ENCODE measurements around the gene WDR27. TPM values are rescaled to one million over a fixed set of nuclear protein-coding genes. Genes with fewer than 3 reads are reported as not detected.
"Not testable (repeated sequence)": the region's sequence is repeated elsewhere in the genome, so short reads cannot be mapped to it uniquely, and the experiment has no call there.

Gene WDR27
- total RNA-seq, 2 experiments from 2014 or later: 77.2 to 108 TPM

GRCh38 chr6:169441292-169441691 lies 260.5 kb downstream of the WDR27 start:
- Histone ChIP-seq H3K9me2 (ENCODE audit: insufficient read depth, low read length) (no peaks in the 10 kb centered on the region), H3K79me2 (ENCODE audit: insufficient read depth, low read depth, low read length) (no peaks in the 10 kb centered on the region), H3K27ac (ENCODE audit: low read depth, low read length, poor library complexity, severe bottlenecking) (no peak overlapping the region), H2AFZ (ENCODE audit: low read length) (no peak overlapping the region), H3K4me2 (ENCODE audit: low read length) (no peak overlapping the region), H3K36me3 (ENCODE audit: insufficient read depth, low read length) (no peaks in the 10 kb centered on the region), H4K20me1 (ENCODE audit: insufficient read depth, low read length) (no peaks in the 10 kb centered on the region), H3K4me3 (ENCODE audit: low read depth, low read length, poor library complexity, severe bottlenecking) (no peak overlapping the region), H3K9me3 (ENCODE audit: low read length) (no peaks in the 10 kb centered on the region), H3K4me1 (ENCODE audit: insufficient read depth, low read length, poor library complexity, severe bottlenecking) (no peaks in the 10 kb centered on the region)
- ChIA-PET CTCF (ENCODE audit: unreplicated experiment) (no interaction called here), POLR2A (interaction anchor here (0.9 kb wide), 1 partner anchor 20 kb away, joined by 3 read pairs; no protein-coding TSS in a partner anchor)
- no TSS peak for BruUV-seq (replicated peaks)
- DNase-seq (ENCODE audit: low spot score): no peak
- intact Hi-C loops (cut with micrococcal nuclease; ENCODE audit: unreplicated experiment): no loop called here
- TF ChIP-seq EZH2phosphoT487 (IDR thresholded peaks at IDR 0.05; ENCODE audit: borderline replicate concordance, low read depth, low read length): no peak
- TF ChIP-seq CTCF (conservative IDR thresholded peaks at IDR 0.05; ENCODE audit: low read length): no peak

DNA sequence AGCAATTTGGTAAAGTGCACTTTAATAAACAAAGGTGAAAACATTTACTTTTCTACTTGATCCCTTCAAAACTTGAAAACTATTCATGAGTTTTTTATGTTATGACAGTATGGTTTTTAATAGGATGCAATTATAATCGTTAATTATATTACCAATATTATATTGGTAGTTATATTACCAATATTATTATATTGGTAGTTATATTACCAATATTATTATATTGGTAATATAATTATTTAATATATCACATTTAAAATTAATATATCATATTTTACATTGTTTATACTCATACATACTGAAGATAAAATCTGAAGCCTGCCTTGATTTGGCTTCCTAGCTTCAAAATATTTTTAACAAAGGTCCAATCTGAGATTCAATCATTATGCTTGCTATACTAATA lies 262.1 kb downstream of the WDR27 start:
- TF ChIP-seq EZH2phosphoT487 (IDR thresholded peaks at IDR 0.05; ENCODE audit: borderline replicate concordance, low read depth, low read length): no peak
- no peak for TF ChIP-seq CTCF (conservative IDR thresholded peaks at IDR 0.05; ENCODE audit: low read length)
- no peaks in the 10 kb centered on the region for H3K4me1 ChIP-seq (ENCODE audit: insufficient read depth, low read length, poor library complexity, severe bottlenecking)
- CTCF ChIA-PET (ENCODE audit: unreplicated experiment): no interaction called here
- H3K9me3 ChIP-seq (ENCODE audit: low read length): no peaks in the 10 kb centered on the region
- no peak overlapping the region for H3K4me3 ChIP-seq (ENCODE audit: low read depth, low read length, poor library complexity, severe bottlenecking)
- no peaks in the 10 kb centered on the region for H3K79me2 ChIP-seq (ENCODE audit: insufficient read depth, low read depth, low read length)
- no peak overlapping the region for H3K4me2 ChIP-seq (ENCODE audit: low read length)
- no peaks in the 10 kb centered on the region for H3K36me3 ChIP-seq (ENCODE audit: insufficient read depth, low read length)
- DNase-seq (ENCODE audit: low spot score): no peak
- no TSS peak for BruUV-seq (replicated peaks)
- no peaks in the 10 kb centered on the region for H3K9me2 ChIP-seq (ENCODE audit: insufficient read depth, low read length)
- POLR2A ChIA-PET: no interaction called here
- no peaks in the 10 kb centered on the region for H4K20me1 ChIP-seq (ENCODE audit: insufficient read depth, low read length)
- intact Hi-C loops (cut with micrococcal nuclease; ENCODE audit: unreplicated experiment): no loop called here
- no peak overlapping the region for H2AFZ ChIP-seq (ENCODE audit: low read length)
- H3K27ac ChIP-seq (ENCODE audit: low read depth, low read length, poor library complexity, severe bottlenecking): no peak overlapping the region

GRCh38 chr6:169434554-169434953 lies 267.3 kb downstream of the WDR27 start:
- H3K4me2 ChIP-seq (ENCODE audit: low read length); H4K20me1 ChIP-seq (ENCODE audit: insufficient read depth, low read length); H3K36me3 ChIP-seq (ENCODE audit: insufficient read depth, low read length); H2AFZ ChIP-seq (ENCODE audit: low read length); H3K27ac ChIP-seq (ENCODE audit: low read depth, low read length, poor library complexity, severe bottlenecking); intact Hi-C loops (cut with micrococcal nuclease; ENCODE audit: unreplicated experiment); BruUV-seq (replicated peaks); H3K4me3 ChIP-seq (ENCODE audit: low read depth, low read length, poor library complexity, severe bottlenecking); CTCF ChIA-PET (ENCODE audit: unreplicated experiment); H3K9me2 ChIP-seq (ENCODE audit: insufficient read depth, low read length); POLR2A ChIA-PET; H3K4me1 ChIP-seq (ENCODE audit: insufficient read depth, low read length, poor library complexity, severe bottlenecking); DNase-seq (ENCODE audit: low spot score); H3K79me2 ChIP-seq (ENCODE audit: insufficient read depth, low read depth, low read length): not testable (repeated sequence)
- H3K9me3 ChIP-seq (ENCODE audit: low read length): 0 out of 2 replicates have a peak, but pooled peaks cover 11% of the 10 kb centered on the region
